Tibial nerve (tissue), 4 donors: ENCODE data around the gene LTB. TPM values are rescaled to one million over a fixed set of nuclear protein-coding genes. Genes with fewer than 3 reads are reported as not detected.

Experiments used
- DNase-seq, 2 donors: peaks; one replicate each; pipeline ENCODE4 v3.0.0-alpha.2; 2019; ENCODE audit warnings: low spot score in 2 of 2
- H3K27ac ChIP-seq, 4 donors: fragments of 200-600 bp; sonication (generic) in 3 of 4; one replicate each; pipeline ENCODE4 v1.5.1; 2017 to 2019; ENCODE audit warnings: mild to moderate bottlenecking in 1 of 4
- H3K27me3 ChIP-seq, 2 donors: fragments of 200-600 bp; sonication (generic) in 1 of 2; one replicate each; pipeline versions ENCODE4 v1.5.1 to v1.6.0; 2017 to 2019
- H3K36me3 ChIP-seq, 3 donors: fragments of 200-600 bp; sonication (generic); one replicate each; pipeline ENCODE4 v1.5.1; 2018 to 2019
- H3K4me1 ChIP-seq, 4 donors: fragments of 200-600 bp; sonication (generic) in 3 of 4; one replicate each; pipeline ENCODE4 v1.5.1; 2017 to 2019
- H3K4me3 ChIP-seq, 4 donors: fragments of 200-600 bp; sonication (generic) in 3 of 4; one replicate each; pipeline ENCODE4 v1.5.1; 2017 to 2019; ENCODE audit warnings: mild to moderate bottlenecking in 1 of 4, moderate library complexity in 1 of 4
- H3K9me3 ChIP-seq, 4 donors: fragments of 200-600 bp; sonication (generic) in 3 of 4; one replicate each; pipeline ENCODE4 v1.5.1; 2017 to 2019
- EP300 ChIP-seq, 2 donors: sonication (generic); formaldehyde crosslinking; IDR thresholded peaks; one replicate each; pipeline ENCODE4 v1.6.1; 2017; ENCODE audit warnings: antibody characterized with exemption in 2 of 2, mild to moderate bottlenecking in 1 of 2
- POLR2A ChIP-seq, 2 donors: fragments of 450-650 bp; IDR thresholded peaks; one replicate each; pipeline ENCODE4 v1.6.1; 2017; ENCODE audit warnings: antibody characterized with exemption in 2 of 2, mild to moderate bottlenecking in 2 of 2, moderate library complexity in 2 of 2
- WGBS, 2 donors: methylation state at CpG; one replicate each; pipeline ENCODE4 v1.1.5; 2018; 5-methylcytosine and 5-hydroxymethylcytosine counted together
- total RNA-seq, 4 donors: library from RNA; depleted of rRNA; stranded (reverse); fragments of >200 nt; gene quantifications; one replicate each; pipeline ENCODE4 v1.1.0, GENCODE V29; 2016
- TF ChIP-seq, protein P1 (sequence below), 5 experiments: fragments of 200-600 bp in 3 of 5; fragments of 450-650 bp in 2 of 5; sonication (generic) in 3 of 5; IDR thresholded peaks; one replicate each; pipeline ENCODE4 v1.5.1; 2016 to 2019; ENCODE audit warnings: antibody characterized with exemption in 5 of 5, mild to moderate bottlenecking in 3 of 5, moderate library complexity in 2 of 5

Gene LTB
- total RNA-seq, 4 donors from 2014 or later = not detected

DNA sequence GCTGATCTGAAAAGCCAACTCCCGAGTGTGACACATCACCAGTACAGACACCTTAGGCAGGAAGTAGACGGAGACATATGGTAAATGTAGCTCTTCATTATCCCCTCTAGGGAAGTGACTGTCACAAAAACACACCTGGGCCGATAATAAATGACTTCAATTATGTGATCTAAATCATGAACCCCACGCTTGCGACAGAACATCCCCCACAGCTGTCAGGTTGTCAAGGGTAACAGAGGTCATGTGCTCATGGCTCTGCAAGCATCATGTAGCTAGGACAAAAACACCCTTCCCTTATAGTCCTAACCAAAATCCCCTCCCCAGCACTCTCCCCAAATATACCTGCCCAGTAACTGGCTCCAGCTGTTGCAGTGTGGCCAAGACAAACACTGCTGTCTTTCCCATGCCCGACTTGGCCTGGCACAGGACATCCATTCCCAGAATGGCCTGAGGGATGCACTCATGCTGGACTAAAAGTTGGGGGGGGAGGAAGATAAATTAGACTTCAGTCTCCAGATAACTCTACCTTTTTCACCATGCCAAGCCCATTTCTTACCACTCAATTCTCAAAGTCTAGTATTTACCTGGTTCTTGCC, 43.3 kb downstream of the LTB start:
- Histone ChIP-seq H3K27ac (peak overlapping the region in 1 of 4 donors; percentile 99), H3K4me3 (peak overlapping the region in 1 of 4 donors; percentile 76)
- TF ChIP-seq POLR2A (IDR thresholded peaks at IDR 0.05) = no peak
- no peak for TF ChIP-seq EP300 (IDR thresholded peaks at IDR 0.05)
- TF ChIP-seq, protein P1, sequence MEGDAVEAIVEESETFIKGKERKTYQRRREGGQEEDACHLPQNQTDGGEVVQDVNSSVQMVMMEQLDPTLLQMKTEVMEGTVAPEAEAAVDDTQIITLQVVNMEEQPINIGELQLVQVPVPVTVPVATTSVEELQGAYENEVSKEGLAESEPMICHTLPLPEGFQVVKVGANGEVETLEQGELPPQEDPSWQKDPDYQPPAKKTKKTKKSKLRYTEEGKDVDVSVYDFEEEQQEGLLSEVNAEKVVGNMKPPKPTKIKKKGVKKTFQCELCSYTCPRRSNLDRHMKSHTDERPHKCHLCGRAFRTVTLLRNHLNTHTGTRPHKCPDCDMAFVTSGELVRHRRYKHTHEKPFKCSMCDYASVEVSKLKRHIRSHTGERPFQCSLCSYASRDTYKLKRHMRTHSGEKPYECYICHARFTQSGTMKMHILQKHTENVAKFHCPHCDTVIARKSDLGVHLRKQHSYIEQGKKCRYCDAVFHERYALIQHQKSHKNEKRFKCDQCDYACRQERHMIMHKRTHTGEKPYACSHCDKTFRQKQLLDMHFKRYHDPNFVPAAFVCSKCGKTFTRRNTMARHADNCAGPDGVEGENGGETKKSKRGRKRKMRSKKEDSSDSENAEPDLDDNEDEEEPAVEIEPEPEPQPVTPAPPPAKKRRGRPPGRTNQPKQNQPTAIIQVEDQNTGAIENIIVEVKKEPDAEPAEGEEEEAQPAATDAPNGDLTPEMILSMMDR (IDR thresholded peaks at IDR 0.05) = no peak

DNA sequence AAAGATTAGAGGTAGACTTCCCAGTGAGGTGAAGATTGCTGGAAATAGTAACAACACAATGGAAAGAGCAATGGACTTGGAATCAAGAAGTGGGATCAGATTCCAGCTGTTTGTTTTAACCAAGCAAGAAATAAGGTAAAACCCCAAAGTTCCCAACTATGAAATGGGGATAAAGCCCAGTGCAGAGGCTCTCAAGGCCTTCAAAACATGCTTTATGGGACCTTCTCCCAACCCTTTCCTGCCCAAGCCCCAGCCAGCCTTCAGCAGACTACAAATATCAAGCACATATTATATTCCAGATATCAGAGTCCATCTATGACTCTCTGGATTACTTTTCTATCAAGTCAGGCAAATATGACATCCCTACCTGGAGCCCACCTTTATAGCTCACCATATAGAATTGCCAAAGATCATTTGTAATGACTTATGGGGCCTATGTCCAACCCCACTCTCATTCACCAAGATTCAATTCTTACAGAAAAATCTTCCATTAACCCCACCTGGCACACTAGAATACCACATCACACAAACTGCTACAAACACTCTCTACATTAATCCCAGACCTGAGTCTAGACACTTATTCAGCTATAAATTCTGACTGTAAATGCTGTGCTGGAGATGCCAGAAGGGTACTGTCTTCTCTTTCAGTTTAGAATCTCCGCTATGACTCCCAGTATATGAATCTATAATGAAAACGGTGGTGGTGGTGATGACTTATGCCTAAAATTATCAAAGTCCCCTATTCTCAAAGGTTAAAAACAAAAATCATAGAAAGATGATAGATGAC, 46.5 kb downstream of the LTB start:
- 38 to 41% methylated on average over 2 of the region's 2 CpGs for WGBS, 2 donors
- Histone ChIP-seq H3K36me3 (peaks cover 0 to 97% (median 60%) of the 10 kb centered on the region in 3 donors), H3K27ac (no peak overlapping the region), H3K4me1 (peaks cover 4 to 44% (median 18%) of the 10 kb centered on the region in 4 donors), H3K9me3 (no peaks in the 10 kb centered on the region), H3K27me3 (no peaks in the 10 kb centered on the region), H3K4me3 (no peak overlapping the region)
- TF ChIP-seq POLR2A (IDR thresholded peaks at IDR 0.05) (no peak), EP300 (IDR thresholded peaks at IDR 0.05) (no peak)
- TF ChIP-seq, protein P1 (IDR thresholded peaks at IDR 0.05) = no peak
- DNase-seq = no peak

More for the DNA sequence above, 43.3 kb downstream of the LTB start:
- 62 to 67% methylated on average over 6 of the region's 6 CpGs for WGBS, 2 donors
- Histone ChIP-seq H3K36me3 (peaks cover 0 to 65% (median 39%) of the 10 kb centered on the region in 3 donors), H3K27me3 (no peaks in the 10 kb centered on the region), H3K4me1 (peaks cover 4 to 55% (median 25%) of the 10 kb centered on the region in 4 donors), H3K9me3 (no peaks in the 10 kb centered on the region)
- no peak for DNase-seq

DNA sequence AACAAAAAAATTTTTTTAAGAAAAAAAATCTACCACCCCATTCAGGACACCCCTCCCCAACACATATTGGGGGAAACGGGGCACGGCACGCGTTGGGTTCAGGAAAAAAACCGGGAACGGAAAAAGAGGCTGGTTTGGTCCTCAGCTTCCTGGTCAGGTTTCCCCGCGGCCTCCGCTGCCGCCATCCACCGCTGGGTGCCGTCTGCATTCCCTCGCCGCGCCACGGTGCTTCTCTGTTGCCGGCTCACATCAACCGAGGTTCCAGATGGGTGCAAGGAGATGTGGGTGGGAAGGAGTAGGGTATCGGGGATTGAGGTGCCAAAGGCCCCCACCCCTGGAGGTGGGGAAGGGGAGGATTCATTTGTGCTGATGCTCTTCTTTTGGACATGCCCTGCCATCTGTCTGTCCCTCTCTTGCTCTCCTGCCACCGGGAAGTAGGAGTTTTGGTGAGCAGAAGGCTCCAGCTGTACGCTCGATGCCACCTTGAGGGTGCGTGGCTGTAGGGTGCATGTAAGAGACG, 47.6 kb downstream of the LTB start:
- no peak overlapping the region for H3K4me3 ChIP-seq
- TF ChIP-seq, protein P1 (IDR thresholded peaks at IDR 0.05) = no peak
- no peak for TF ChIP-seq POLR2A (IDR thresholded peaks at IDR 0.05)
- no peak for TF ChIP-seq EP300 (IDR thresholded peaks at IDR 0.05)
- 87 to 89% methylated on average over 24 of the region's 24 CpGs for WGBS, 2 donors
- peaks cover 0 to 100% (median 63%) of the 10 kb centered on the region in 3 donors for H3K36me3 ChIP-seq
- peaks cover 0 to 32% (median 9%) of the 10 kb centered on the region in 4 donors for H3K4me1 ChIP-seq
- H3K27ac ChIP-seq = no peak overlapping the region
- H3K9me3 ChIP-seq = no peaks in the 10 kb centered on the region
- no peaks in the 10 kb centered on the region for H3K27me3 ChIP-seq
- no peak for DNase-seq

DNA sequence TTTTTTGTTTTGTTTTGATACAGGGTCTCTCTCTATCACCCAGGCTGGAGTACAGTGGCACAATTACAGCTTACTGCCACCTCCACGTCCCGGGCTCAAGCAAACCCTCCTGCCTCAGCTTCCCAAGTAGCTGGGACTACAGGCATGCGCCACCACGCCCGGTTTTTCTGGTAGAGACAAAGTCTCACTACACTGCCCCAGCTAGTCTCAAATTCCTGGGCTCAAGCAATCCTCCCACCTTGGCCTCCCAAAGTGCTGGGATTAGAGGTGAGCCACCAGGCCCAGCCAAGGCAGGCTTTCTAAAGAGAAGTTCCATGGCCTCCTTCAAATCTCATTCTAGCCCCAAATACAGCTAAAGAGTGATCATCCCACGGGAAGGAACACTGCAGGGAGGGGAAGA, 48.2 kb downstream of the LTB start:
- no peaks in the 10 kb centered on the region for H3K27me3 ChIP-seq
- no peak overlapping the region for H3K27ac ChIP-seq
- no peak for DNase-seq
- H3K36me3 ChIP-seq = peaks cover 0 to 100% (median 62%) of the 10 kb centered on the region in 3 donors
- no peak for TF ChIP-seq POLR2A (IDR thresholded peaks at IDR 0.05)
- TF ChIP-seq, protein P1 (IDR thresholded peaks at IDR 0.05) = no peak
- no peak for TF ChIP-seq EP300 (IDR thresholded peaks at IDR 0.05)
- no peak overlapping the region for H3K4me3 ChIP-seq
- H3K9me3 ChIP-seq = no peaks in the 10 kb centered on the region
- H3K4me1 ChIP-seq = peaks cover 0 to 27% (median 4%) of the 10 kb centered on the region in 4 donors
- 92% methylated on average over 6 of the region's 6 CpGs for WGBS, 2 donors

DNA sequence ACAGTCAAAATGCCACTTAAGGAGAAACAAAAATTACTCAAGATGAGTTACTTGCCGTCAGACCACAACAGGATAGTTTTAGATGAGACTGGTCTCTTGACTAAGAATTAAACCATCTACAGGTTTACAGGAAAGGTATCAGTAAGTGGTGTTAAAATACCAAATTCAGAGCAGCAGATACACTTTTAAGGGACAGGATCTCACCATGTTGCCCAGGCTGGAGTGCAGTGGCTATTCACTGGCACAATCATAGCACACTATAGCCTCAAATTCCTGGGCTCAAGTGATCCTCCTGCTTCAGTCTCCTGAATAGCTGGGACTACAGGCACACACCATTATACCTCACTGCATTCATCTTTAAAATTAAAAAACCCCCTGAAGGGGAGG, 48.8 kb downstream of the LTB start:
- TF ChIP-seq, protein P1 (IDR thresholded peaks at IDR 0.05) = no peak
- TF ChIP-seq POLR2A (IDR thresholded peaks at IDR 0.05) (no peak), EP300 (IDR thresholded peaks at IDR 0.05) (no peak)
- Histone ChIP-seq H3K36me3 (peaks cover 0 to 94% (median 56%) of the 10 kb centered on the region in 3 donors), H3K27ac (no peak overlapping the region), H3K27me3 (no peaks in the 10 kb centered on the region), H3K4me3 (no peak overlapping the region), H3K9me3 (no peaks in the 10 kb centered on the region), H3K4me1 (peaks cover 0 to 21% (median 0%) of the 10 kb centered on the region in 4 donors)
- DNase-seq = no peak
- WGBS, 2 donors = 72 to 88% methylated on average over 1 of the region's 1 CpG
